Endodermal cell (in vitro differentiated cells): ENCODE results near the gene TAP2. TPM values are rescaled to one million over a fixed set of nuclear protein-coding genes. Genes with fewer than 3 reads are reported as not detected.

Source experiments
- DNase-seq: peaks from one replicate; pipeline ENCODE4 v3.0.0-alpha.2; 2017
- H3K27ac ChIP-seq: 2 replicates; pipeline ENCODE4 v1.5.1; 2013; ENCODE audit warnings: mild to moderate bottlenecking, low read depth, low read length, moderate library complexity
- H3K27me3 ChIP-seq: 2 replicates; pipeline ENCODE4 v1.6.1; 2013; ENCODE audit warnings: mild to moderate bottlenecking, low read length, moderate library complexity; ENCODE audit not compliant: insufficient read depth, control insufficient read depth, poor library complexity, severe bottlenecking
- H3K36me3 ChIP-seq: 2 replicates; pipeline ENCODE4 v1.7.0; 2013; ENCODE audit warnings: mild to moderate bottlenecking, low read length, moderate library complexity; ENCODE audit not compliant: control insufficient read depth, insufficient read depth
- H3K4me1 ChIP-seq: one replicate; pipeline ENCODE4 v1.7.0; 2013; ENCODE audit warnings: low read length; ENCODE audit not compliant: control insufficient read depth, insufficient read depth
- H3K4me3 ChIP-seq: 2 replicates; pipeline ENCODE4 v1.5.1; 2013; ENCODE audit warnings: mild to moderate bottlenecking, low read length, moderate library complexity
- H3K9ac ChIP-seq: 2 replicates; pipeline ENCODE4 v1.6.1; 2013; ENCODE audit warnings: mild to moderate bottlenecking, low read length, moderate library complexity; ENCODE audit not compliant: poor library complexity, severe bottlenecking; ENCODE audit errors: extremely low read depth
- H3K9me3 ChIP-seq: 2 replicates; pipeline ENCODE4 v1.6.1; 2013; ENCODE audit warnings: mild to moderate bottlenecking, low read length, moderate library complexity; ENCODE audit not compliant: control insufficient read depth
- H3K27ac Mint-ChIP-seq: 2 replicates; pipeline ENCODE4 v1.8.0; 2020; ENCODE audit warnings: mixed read lengths
- H3K27me3 Mint-ChIP-seq: 2 replicates; pipeline ENCODE4 v1.8.0; 2021; ENCODE audit warnings: mild to moderate bottlenecking, mixed read lengths; ENCODE audit not compliant: insufficient read depth
- H3K36me3 Mint-ChIP-seq: 2 replicates; pipeline ENCODE4 v1.8.0; 2020; ENCODE audit warnings: low read depth, mixed read lengths
- H3K4me1 Mint-ChIP-seq: 2 replicates; pipeline ENCODE4 v1.8.0; 2020; ENCODE audit warnings: mixed read lengths
- H3K4me3 Mint-ChIP-seq: 2 replicates; pipeline ENCODE4 v1.8.0; 2020; ENCODE audit warnings: mild to moderate bottlenecking, moderate library complexity, mixed read lengths
- H3K9me3 Mint-ChIP-seq: 2 replicates; pipeline ENCODE4 v1.8.0; 2020; ENCODE audit warnings: mild to moderate bottlenecking, mixed read lengths
- CTCF ChIP-seq: fragments of 200-600 bp; sonication (generic); conservative IDR thresholded peaks from 2 replicates; pipeline ENCODE4 v1.5.0; 2021; ENCODE audit warnings: antibody characterized with exemption, mild to moderate bottlenecking
- WGBS, 2 experiments: methylation state at CpG; one replicate each; pipeline versions ENCODE4 v1.1.5 to v1.1.7; 2013; ENCODE audit warnings: missing lambda C conversion rate in 2 of 2, mixed read lengths in 1 of 2; ENCODE audit not compliant: insufficient coverage in 1 of 2, insufficient read length in 1 of 2; 5-methylcytosine and 5-hydroxymethylcytosine counted together
- total RNA-seq, 2 donors: library from RNA; stranded (reverse); fragmentation: NEBNext Ultra II Directional in 1 of 2; extraction: Animal tissue kit (Norgen Biotek cat#: 25700) in 1 of 2; gene quantifications; 2 replicates in 1 of 2; 3 replicates in 1 of 2; pipeline ENCODE4 v1.2.1, GENCODE V29; 2021

The TAP2 gene
- total RNA-seq, 2 donors from 2014 or later: 3.4 to 6.6 TPM

GRCh38 chr6:32796848-32797776 is 41.4 kb downstream of the TAP2 start:
- TF ChIP-seq CTCF: peak; percentile 92
- H3K27ac ChIP-seq: no peak overlapping the region
- peaks cover 11% of the 10 kb centered on the region for H3K4me1 Mint-ChIP-seq
- H3K27me3 Mint-ChIP-seq: peaks cover 50% of the 10 kb centered on the region
- peaks cover 11% of the 10 kb centered on the region for H3K9me3 ChIP-seq
- 27 to 29% methylated on average over 23 to 30 of the region's 30 CpGs for WGBS, 2 experiments
- H3K27me3 ChIP-seq: peaks cover 31% of the 10 kb centered on the region
- H3K4me1 ChIP-seq: no peaks in the 10 kb centered on the region
- peaks cover 9% of the 10 kb centered on the region for H3K9me3 Mint-ChIP-seq
- DNase-seq: peak; percentile 89
- H3K27ac Mint-ChIP-seq: no peak overlapping the region
- H3K36me3 ChIP-seq: no peaks in the 10 kb centered on the region
- H3K36me3 Mint-ChIP-seq: no peaks in the 10 kb centered on the region
- H3K4me3 ChIP-seq: peak overlapping the region; percentile 21
- H3K4me3 Mint-ChIP-seq: peak overlapping the region; percentile 44
- no peak overlapping the region for H3K9ac ChIP-seq

GRCh38 chr6:32794510-32794909 is 44.0 kb downstream of the TAP2 start:
- Mint-ChIP-seq H3K4me3 (no peak overlapping the region), H3K4me1 (peaks cover 13% of the 10 kb centered on the region), H3K27me3 (peaks cover 48% of the 10 kb centered on the region), H3K27ac (no peak overlapping the region), H3K9me3 (peaks cover 9% of the 10 kb centered on the region), H3K36me3 (no peaks in the 10 kb centered on the region)
- DNase-seq: no peak
- Histone ChIP-seq H3K36me3 (no peaks in the 10 kb centered on the region), H3K9ac (no peak overlapping the region), H3K27me3 (peaks cover 17% of the 10 kb centered on the region), H3K9me3 (peaks cover 8% of the 10 kb centered on the region), H3K4me3 (no peak overlapping the region), H3K27ac (no peak overlapping the region), H3K4me1 (no peaks in the 10 kb centered on the region)
- WGBS, 2 experiments: 97 to 100% methylated on average over 1 to 2 of the region's 2 CpGs
- no peak for TF ChIP-seq CTCF

- H3K9me3 Mint-ChIP-seq: no peaks in the 10 kb centered on the region
- Histone ChIP-seq H3K4me3 (no peak overlapping the region), H3K4me1 (no peaks in the 10 kb centered on the region), H3K9me3 (no peaks in the 10 kb centered on the region), H3K27ac (no peak overlapping the region), H3K27me3 (peaks cover 17% of the 10 kb centered on the region), H3K9ac (no peak overlapping the region), H3K36me3 (no peaks in the 10 kb centered on the region)
- H3K36me3 Mint-ChIP-seq: no peaks in the 10 kb centered on the region
- H3K4me1 Mint-ChIP-seq: peaks cover 13% of the 10 kb centered on the region
- WGBS, 2 experiments: 82% methylated on average over 3 of the region's 3 CpGs; no CpG with 5 or more reads in 1 of the 2 experiments
- no peak overlapping the region for H3K27ac Mint-ChIP-seq
- peak; percentile 77 for DNase-seq
- H3K4me3 Mint-ChIP-seq: no peak overlapping the region
- H3K27me3 Mint-ChIP-seq: peaks cover 51% of the 10 kb centered on the region
- TF ChIP-seq CTCF: no peak
These were observed 45.6 kb downstream of the TAP2 start for GRCh38 chr6:32792901-32793435.
